22Rv1 (cell line): ENCODE measurements around the gene SCARF2.

Experiments used
- ZFX ChIP-seq: fragments of 450-650 bp; IDR thresholded peaks from 2 replicates; pipeline ENCODE4 v1.6.1; 2017; ENCODE audit warnings: antibody characterized with exemption, borderline replicate concordance
- TF ChIP-seq, protein P1 (sequence below): fragments of 450-650 bp; IDR thresholded peaks from 2 replicates; pipeline ENCODE4 v1.5.1; 2017; ENCODE audit warnings: mild to moderate bottlenecking

DNA sequence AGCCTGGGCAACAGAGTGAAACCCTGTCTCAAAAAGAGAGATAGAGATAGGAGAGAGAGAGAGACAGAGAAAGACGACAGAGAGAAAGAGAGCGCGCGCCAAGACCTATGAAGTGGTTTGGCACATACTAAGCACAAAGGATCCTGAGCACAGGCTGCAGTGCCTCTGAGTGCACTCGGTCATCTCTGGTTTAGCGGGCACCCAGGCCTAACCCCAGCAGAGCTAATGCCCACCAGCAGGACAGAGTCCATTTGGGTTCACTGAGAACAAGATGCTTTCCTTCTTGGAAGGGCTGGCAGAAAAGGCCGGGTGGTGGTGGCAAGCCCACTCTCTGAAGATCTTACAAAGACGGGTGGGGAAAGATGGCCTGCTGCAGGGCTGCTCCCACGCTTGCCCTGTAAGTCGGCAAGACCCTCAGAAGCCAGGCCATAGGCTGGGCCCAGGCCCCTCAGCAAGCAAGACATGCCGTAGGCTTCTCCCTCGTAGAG, 3.3 kb downstream of the SCARF2 start:
- TF ChIP-seq, protein P1, sequence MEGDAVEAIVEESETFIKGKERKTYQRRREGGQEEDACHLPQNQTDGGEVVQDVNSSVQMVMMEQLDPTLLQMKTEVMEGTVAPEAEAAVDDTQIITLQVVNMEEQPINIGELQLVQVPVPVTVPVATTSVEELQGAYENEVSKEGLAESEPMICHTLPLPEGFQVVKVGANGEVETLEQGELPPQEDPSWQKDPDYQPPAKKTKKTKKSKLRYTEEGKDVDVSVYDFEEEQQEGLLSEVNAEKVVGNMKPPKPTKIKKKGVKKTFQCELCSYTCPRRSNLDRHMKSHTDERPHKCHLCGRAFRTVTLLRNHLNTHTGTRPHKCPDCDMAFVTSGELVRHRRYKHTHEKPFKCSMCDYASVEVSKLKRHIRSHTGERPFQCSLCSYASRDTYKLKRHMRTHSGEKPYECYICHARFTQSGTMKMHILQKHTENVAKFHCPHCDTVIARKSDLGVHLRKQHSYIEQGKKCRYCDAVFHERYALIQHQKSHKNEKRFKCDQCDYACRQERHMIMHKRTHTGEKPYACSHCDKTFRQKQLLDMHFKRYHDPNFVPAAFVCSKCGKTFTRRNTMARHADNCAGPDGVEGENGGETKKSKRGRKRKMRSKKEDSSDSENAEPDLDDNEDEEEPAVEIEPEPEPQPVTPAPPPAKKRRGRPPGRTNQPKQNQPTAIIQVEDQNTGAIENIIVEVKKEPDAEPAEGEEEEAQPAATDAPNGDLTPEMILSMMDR: no peak
- TF ChIP-seq ZFX: no peak
